Measurements from ENCODE around the gene RRP7A. TPM values are rescaled to one million over a fixed set of nuclear protein-coding genes. Genes with fewer than 3 reads are reported as not detected.
"Not testable (repeated sequence)": the region's sequence is repeated elsewhere in the genome, so short reads cannot be mapped to it uniquely, and the experiment has no call there.

Gene RRP7A
- total RNA-seq, 1 experiment from 2014 or later, result 101 TPM

DNA sequence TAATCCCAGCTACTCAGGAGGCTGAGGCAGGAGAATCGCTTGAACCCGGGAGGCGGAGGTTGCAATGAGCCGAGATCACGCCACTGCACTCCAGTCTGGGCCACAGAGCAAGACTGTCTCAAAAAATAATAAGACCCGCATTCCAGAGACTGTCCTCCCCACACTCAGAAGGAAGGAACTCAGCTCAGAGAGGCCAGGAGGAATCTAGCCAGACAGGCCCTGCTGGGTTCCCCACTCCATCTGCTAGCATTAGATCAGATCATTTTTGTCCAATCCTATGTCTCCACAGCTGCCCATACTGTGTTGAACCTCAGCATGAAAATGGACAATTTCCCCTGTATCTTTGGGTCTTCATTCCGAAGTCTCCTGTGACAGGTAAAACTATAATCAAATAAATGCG, 9.8 kb upstream of the RRP7A start:
- H2AK5ac ChIP-seq (ENCODE audit: insufficient read length, low read length); H3K23me2 ChIP-seq (ENCODE audit: insufficient read length, low read depth, low read length, poor library complexity, severe bottlenecking); H3K14ac ChIP-seq (ENCODE audit: insufficient read depth, low read length); H3K4me1 Mint-ChIP-seq; H2BK15ac ChIP-seq (ENCODE audit: low read depth, low read length); H3K27ac ChIP-seq (ENCODE audit: insufficient read length, low read depth, low read length); H3K36me3 Mint-ChIP-seq (ENCODE audit: insufficient read depth in 1 of 3, low read depth in 3 of 3); H4K91ac ChIP-seq (ENCODE audit: insufficient read length, low read depth, low read length); H3K4me1 ChIP-seq (ENCODE audit: insufficient read depth, low read length); H3K23ac ChIP-seq (ENCODE audit: insufficient read length, low read depth, low read length); H4K20me1 ChIP-seq (ENCODE audit: control insufficient read depth, insufficient read depth, insufficient read length); H2BK20ac ChIP-seq (ENCODE audit: low read depth, low read length, poor library complexity, severe bottlenecking); DNase-seq; H4K8ac ChIP-seq (replicated peaks; ENCODE audit: insufficient read length, low read depth, low read length); H3K9me3 Mint-ChIP-seq; H3K27ac Mint-ChIP-seq; H2BK120ac ChIP-seq (ENCODE audit: low read depth, low read length, poor library complexity, severe bottlenecking); H3K4me2 ChIP-seq (ENCODE audit: insufficient read depth, insufficient read length, low read length); H3K9me3 ChIP-seq (ENCODE audit: control insufficient read depth, low read depth, low read length); H3K79me2 ChIP-seq (ENCODE audit: insufficient read depth, low read length); H3K4ac ChIP-seq (ENCODE audit: low read depth, low read length); H3K4me3 Mint-ChIP-seq; H2AFZ ChIP-seq (ENCODE audit: low read length); H3K56ac ChIP-seq (ENCODE audit: insufficient read length, low read depth, low read length); H3K18ac ChIP-seq (ENCODE audit: insufficient read length, low read depth, low read length); H4K5ac ChIP-seq (ENCODE audit: insufficient read length, low read depth, low read length); H3K79me1 ChIP-seq (ENCODE audit: insufficient read depth, low read depth, low read length, poor library complexity, severe bottlenecking); H3K27me3 ChIP-seq (ENCODE audit: insufficient read depth, low read length); H3T11ph ChIP-seq (ENCODE audit: low read length); H3K9ac ChIP-seq (ENCODE audit: extremely low read depth, insufficient read length, low read length); H2BK5ac ChIP-seq (ENCODE audit: insufficient read length, low read length); H2BK12ac ChIP-seq (ENCODE audit: insufficient read length, low read depth, low read length): not testable (repeated sequence)
- H3K27me3 Mint-ChIP-seq (ENCODE audit: low read depth), result peaks cover 77% of the 10 kb centered on the region
- WGBS (ENCODE audit: extremely low coverage, insufficient read length, low lambda C conversion rate), result no CpG with 5 or more reads among the region's 8 CpGs

Data from H9 (cell line).